IPS-20b (cell line): ENCODE data around the gene TSPAN18.

Experiments used
- H3K27ac ChIP-seq: one replicate; pipeline ENCODE4 v1.5.1; 2013; ENCODE audit warnings: low read length
- H3K27me3 ChIP-seq: 2 replicates; pipeline ENCODE4 v1.6.1; 2013; ENCODE audit warnings: mild to moderate bottlenecking, low read length, inconsistent platforms; ENCODE audit not compliant: insufficient read depth
- H3K36me3 ChIP-seq: 2 replicates; pipeline ENCODE4 v1.6.1; 2013; ENCODE audit warnings: low read depth, mild to moderate bottlenecking, inconsistent platforms, low read length, moderate library complexity; ENCODE audit not compliant: insufficient read depth
- H3K4me1 ChIP-seq: 2 replicates; pipeline ENCODE4 v1.6.1; 2013; ENCODE audit warnings: mild to moderate bottlenecking, control low read depth, inconsistent platforms, low read length, moderate library complexity; ENCODE audit not compliant: insufficient read depth
- H3K4me3 ChIP-seq: 2 replicates; pipeline ENCODE4 v1.5.1; 2013; ENCODE audit warnings: mild to moderate bottlenecking, low read length, inconsistent platforms
- H3K9ac ChIP-seq: 2 replicates; pipeline ENCODE4 v1.6.1; 2013; ENCODE audit warnings: low read depth, mild to moderate bottlenecking, inconsistent platforms, low read length, moderate library complexity
- H3K9me3 ChIP-seq: 2 replicates; pipeline ENCODE4 v1.6.1; 2013; ENCODE audit warnings: mild to moderate bottlenecking, low read depth, low read length, inconsistent platforms; ENCODE audit not compliant: insufficient read depth

TSPAN18 gene

GRCh38 chr11:44978274-44978960 lies 251.7 kb downstream of the TSPAN18 start:
- Histone ChIP-seq H3K27ac (no peak overlapping the region), H3K9ac (no peak overlapping the region), H3K27me3 (no peaks in the 10 kb centered on the region), H3K9me3 (no peaks in the 10 kb centered on the region), H3K36me3 (no peaks in the 10 kb centered on the region), H3K4me1 (peaks cover 20% of the 10 kb centered on the region), H3K4me3 (no peak overlapping the region)

- Histone ChIP-seq H3K9me3 (no peaks in the 10 kb centered on the region), H3K27ac (no peak overlapping the region), H3K27me3 (no peaks in the 10 kb centered on the region), H3K4me1 (peaks cover 20% of the 10 kb centered on the region), H3K4me3 (no peak overlapping the region), H3K36me3 (no peaks in the 10 kb centered on the region), H3K9ac (no peak overlapping the region; the same call in 1 of the 2 replicates)
Measured at GRCh38 chr11:44978961-44979331, 252.2 kb downstream of the TSPAN18 start.

- no peak overlapping the region for H3K27ac ChIP-seq
- no peaks in the 10 kb centered on the region for H3K36me3 ChIP-seq
- H3K4me1 ChIP-seq, result peaks cover 20% of the 10 kb centered on the region
- H3K4me3 ChIP-seq, result no peak overlapping the region
- no peaks in the 10 kb centered on the region for H3K9me3 ChIP-seq
- peak overlapping the region; percentile 52; the same call in 1 of the 2 replicates for H3K9ac ChIP-seq
- no peaks in the 10 kb centered on the region for H3K27me3 ChIP-seq
Measured at GRCh38 chr11:44979543-44980399, 253.0 kb downstream of the TSPAN18 start.

GRCh38 chr11:44980533-44981427 lies 254.0 kb downstream of the TSPAN18 start:
- Histone ChIP-seq H3K27ac (no peak overlapping the region), H3K27me3 (no peaks in the 10 kb centered on the region), H3K4me3 (no peak overlapping the region), H3K9me3 (no peaks in the 10 kb centered on the region), H3K4me1 (peaks cover 20% of the 10 kb centered on the region), H3K36me3 (no peaks in the 10 kb centered on the region), H3K9ac (peak overlapping the region; percentile 52; the same call in 1 of the 2 replicates)
